Endothelial cell of hepatic sinusoid (primary cell): ENCODE measurements around the gene SLC26A1.
"Not testable (repeated sequence)": the region's sequence is repeated elsewhere in the genome, so short reads cannot be mapped to it uniquely, and the experiment has no call there.

Experiments used
- in situ Hi-C: cut with HindIII; loops from 2 replicates; pipeline ENCODE4 v1.10.0; 2017; ENCODE audit warnings: low sequenced_read_pairs

The SLC26A1 gene

DNA sequence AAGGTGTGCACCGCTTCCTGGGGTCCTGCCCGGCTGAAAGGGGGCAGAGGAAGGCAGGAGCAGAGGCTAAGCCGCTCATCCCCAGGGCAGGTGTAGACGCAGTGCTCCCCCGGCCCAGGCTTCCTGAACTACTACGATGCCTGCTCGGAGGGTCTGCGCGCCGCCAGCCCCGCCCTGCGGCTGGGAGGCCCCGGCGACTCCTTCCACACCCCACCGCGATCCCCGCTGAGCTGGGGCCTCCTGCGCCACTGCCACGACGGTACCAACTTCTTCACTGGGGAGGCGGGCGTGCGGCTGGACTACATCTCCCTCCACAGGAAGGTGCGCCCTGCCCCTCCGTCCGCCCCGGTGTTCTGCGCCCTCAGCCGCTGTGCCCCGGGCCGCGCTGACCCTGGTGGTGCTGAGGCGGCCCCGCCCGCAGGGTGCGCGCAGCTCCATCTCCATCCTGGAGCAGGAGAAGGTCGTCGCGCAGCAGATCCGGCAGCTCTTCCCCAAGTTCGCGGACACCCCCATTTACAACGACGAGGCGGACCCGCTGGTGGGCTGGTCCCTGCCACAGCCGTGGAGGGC lies 8.4 kb upstream of the SLC26A1 start:
- in situ Hi-C loops, result no loop called here

DNA sequence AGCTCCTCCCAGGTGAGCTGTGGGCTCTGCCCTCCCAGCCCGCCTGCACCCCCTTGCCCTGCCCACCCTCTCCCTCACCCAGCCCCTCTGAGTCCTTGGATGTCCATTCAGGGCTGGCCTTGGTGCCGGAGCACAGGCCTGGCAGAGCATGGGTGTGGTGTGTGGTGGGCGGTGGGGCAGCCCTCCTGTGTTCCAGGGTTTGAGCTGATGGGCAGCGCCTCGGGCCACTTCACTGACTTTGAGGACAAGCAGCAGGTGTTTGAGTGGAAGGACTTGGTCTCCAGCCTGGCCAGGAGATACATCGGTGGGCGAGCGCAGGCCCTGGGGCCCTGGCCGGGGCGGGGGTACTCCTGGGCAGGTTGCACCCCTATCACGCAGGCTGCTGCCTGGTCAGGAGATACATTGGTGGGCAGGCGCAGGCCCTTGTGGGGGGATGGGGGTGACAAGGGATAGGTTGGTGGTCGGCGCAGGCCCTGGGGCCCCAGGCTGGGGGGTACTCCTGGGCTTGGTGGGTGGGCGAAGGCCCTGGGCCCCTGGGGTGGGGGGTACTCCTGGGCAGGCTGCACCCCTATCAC lies 7.6 kb upstream of the SLC26A1 start:
- in situ Hi-C loops, result no loop called here

DNA sequence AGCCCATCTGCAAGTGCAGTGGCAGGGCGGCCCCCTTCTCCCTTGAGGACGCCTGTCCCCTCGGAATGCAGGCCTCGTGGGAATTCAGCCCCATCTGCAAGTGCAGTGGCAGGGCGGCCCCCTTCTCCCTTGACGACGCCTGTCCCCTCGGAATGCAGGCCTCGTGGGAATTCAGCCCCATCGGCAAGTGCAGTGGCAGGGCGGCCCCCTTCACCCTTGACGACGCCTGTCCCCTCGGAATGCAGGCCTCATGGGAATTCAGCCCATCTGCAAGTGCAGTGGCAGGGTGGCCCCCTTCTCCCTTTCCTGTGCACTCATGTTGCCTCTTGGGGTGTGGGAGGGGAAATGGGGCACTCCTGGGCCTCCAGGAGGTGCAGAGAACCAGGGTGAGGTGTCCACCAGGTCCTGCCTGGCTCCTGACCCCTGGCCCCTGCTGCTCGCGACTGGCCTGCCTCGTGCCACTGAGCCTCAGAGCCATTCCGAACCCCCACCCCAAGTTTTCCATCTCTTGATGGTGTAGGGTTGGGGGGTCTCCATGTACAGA lies 6.8 kb upstream of the SLC26A1 start:
- in situ Hi-C loops, result no loop called here

DNA sequence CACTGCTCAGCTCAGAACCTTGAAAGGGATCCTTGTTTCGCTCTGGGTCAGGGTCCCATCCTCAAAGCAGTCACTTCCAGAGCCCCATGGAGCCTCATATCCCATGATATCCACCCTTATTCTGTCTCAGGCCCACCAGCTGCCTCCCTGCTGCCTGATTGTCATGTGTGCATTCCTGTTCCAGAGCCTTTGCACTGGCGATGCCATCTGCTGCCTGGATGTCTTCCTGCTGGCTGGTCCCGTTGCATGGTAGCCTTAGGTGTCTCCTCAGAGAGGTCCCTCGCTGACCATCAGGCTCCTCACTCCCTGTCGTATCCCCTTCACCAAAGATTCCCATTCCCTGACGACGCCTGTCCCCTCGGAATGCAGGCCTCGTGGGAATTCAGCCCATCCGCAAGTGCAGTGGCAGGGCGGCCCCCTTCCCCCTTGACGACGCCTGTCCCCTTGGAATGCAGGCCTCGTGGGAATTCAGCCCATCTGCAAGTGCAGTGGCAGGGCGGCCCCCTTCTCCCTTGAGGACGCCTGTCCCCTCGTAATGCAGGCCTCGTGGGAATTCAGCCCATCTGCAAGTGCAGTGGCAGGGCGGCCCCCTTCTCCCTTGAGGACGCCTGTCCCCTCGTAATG lies 6.1 kb upstream of the SLC26A1 start:
- in situ Hi-C loops, result not testable (repeated sequence)

DNA sequence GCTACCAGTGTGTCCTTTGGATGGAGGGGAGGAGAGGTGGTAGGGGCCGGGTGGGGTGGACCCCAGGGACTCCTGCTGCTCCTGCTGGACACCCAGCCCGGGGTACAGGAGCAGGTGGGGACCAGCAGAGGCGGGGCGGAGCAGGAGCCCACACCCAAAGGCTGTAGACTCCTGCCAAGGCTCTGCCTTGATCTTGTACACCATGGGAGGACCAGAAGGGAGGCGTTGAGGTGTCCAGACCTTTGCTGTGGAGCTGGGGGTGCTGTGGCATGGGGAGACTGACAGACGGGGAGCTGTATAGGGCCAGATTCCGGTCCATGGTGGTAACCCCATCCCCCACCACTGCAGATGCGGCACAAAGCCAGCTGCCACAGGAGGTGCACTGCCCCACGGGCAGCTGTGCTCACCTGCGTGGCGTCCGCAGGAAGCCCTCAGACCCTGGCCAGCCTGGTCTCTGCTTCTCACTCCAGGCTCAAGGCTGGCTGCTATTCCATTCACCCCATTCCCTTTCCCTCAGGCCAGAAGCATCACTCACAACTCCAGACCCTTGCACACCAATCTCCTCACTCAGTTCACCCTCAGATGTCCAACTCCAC lies 5.0 kb upstream of the SLC26A1 start:
- in situ Hi-C loops, result no loop called here

DNA sequence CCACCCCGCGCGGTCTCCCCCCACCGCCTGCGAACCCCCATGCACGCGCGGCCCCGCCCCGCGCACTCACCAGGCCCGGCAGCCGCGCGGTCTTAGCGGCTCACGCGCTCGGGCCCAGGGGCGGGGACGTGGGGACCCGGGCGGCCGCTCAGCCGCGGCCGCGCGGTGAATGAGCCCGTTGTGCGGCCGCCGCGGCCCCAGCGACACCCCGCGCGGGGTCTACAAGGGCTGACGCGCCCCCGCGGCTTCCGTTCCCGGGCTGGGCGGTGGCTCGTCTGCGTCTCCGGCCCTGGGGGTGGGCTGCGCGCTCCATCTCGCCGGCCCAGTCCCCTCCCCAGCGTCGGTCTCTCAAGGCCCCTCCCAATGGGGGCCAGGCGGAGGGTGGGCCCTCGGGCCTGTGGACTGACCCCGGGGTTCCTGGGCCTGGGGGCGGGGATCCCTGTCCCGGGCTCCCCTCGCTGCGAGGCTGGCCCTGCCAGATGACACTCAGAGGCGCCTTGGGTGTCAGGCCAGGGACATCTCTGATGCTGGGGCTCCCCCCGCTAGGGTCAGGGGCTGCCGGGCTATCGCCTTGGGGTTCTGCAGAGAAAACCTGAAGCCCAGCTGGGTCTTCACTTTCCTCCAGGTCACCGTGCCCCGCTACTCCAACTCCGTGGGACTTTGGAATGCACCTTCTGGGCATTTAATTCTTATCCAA lies 4.3 kb upstream of the SLC26A1 start:
- in situ Hi-C loops, result no loop called here

DNA sequence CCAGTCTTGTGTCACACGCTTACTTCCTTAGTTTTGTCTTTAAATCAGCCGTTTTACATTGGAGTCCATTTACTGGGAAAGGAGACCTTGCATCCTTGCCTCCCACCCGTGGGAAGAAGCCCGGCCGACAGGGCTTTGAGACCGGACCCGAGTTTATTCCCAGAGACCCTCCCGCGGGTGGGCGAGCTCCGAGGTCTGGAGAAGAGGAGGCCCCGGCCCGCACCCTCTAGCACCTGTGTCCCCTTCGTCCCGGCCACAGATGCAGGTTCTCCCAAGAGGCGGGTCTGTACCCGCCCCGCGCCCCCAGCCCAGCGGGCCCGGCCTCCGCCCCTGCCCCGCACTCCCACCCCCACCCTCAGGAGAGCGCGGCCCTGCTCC lies 3.8 kb upstream of the SLC26A1 start:
- in situ Hi-C loops, result no loop called here

DNA sequence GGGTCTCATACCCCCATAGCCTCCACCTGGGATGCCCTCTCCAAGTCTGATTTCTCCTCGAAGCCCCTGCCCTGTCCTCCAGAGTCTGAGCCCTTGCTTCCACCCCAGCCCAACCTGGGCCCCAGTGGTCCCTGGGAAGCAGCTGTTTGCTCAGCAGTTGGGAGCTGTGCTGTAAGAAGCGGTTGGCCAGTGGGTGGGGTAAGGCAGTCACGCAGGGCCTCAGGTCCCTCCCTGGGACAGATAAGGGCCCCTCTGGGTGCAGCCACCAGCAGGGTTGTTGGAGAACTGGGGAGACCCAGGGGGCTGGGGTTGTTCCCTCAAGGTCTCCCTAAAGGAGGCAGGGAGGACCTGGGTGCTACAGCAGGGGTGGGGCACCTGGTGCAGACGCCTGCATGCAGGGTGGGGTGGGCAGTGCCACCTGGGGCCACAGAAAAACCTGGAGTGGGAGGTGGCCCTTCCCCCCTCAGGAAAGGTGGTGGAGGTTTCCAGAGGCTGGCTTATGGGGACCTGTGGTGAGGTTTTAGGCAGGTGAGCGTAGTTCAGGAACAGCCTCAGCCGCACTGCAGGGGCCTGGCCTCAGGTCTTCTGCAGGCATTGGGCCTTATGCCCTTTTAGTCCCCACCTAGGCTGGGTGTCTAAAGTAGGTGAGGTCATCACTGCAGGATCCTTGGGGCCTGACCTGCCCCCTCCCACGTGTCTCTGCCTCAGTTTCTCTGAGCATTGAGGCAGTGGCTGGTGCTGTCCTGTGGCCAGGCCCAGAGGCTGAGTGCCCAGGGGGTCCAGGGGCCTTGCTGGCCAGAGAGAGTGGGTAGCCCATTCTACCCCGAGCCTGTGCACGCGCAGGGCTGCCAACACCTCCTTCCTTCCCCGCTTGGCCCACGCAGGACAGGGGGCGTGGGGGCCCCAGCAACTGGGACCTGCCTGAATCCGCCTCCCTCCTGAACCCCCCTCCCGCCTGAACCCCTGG lies 3.1 kb upstream of the SLC26A1 start:
- in situ Hi-C loops, result no loop called here

DNA sequence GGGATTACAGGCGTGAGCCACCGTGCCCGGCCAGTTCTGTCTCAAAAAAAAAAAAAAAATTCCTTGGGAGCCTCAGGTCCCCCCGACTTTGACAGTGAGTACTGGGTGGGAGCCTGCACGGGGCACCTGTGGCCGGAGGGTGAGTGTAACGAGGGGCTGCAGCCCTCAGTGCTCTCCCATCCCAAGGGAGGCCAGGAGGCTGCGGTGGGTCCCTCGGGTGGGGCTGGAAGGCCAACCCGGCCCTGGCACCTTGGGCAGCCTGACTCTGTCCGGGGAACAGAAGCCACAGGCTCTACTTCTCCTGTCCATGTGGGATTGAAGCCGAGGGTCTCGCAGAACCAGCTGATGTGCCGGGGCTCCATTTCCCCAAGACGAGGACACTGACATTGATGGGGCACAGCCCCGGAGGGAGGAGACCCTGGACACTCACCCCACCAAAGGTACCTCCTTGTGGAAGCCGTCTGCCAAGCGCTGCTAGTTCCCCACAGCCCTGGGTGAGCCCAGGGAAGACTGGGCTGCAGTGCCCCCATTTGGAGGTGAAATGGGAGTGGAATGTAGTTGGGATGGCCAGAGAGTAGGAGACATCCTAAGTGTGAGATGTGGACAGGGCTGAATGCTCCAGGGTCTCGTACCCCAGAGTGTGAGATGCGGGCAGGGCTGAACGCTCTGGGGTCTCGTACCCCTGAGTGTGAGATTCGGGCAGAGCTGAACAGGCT lies 2.3 kb upstream of the SLC26A1 start:
- in situ Hi-C loops, result no loop called here

DNA sequence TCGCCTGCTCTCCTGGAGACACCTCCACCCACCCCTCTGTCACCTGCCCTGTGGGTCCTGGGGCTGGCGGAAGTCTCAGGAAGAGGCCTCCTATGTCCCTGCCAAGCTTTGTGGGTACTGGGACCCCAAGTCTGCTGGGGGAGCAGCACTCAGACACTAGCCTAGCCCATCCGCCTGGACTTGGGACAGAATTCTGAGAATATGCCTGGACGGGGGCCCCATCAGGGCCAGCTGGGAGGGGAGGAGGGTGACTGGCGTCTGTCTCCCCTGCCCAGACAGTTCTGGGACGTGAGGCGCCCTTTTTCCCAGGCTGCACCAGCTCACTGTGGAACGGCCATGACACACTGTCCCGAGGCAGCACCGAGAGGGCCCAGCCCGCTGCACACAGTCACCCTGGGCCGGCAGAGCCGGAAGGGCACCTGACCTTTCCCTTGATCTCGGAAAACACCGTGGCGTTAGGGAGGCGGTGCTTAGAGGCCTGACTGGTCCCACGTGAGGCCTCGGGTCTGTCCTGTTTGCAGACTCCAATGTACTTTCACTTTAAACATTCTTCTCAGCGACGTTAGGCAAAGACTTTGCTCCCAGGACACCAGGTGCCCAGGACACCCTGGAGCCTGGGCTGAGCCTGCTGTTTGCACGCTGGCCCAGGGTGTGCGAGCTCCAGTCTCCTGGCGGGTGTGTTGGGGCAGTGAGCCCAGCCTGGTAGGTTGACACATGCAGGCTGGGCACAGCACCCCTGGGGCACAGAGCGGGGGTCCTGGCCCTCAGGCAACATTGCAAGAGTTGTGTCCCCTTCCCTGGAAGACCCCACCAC lies 700 bp downstream of the SLC26A1 start:
- in situ Hi-C loops, result no loop called here

DNA sequence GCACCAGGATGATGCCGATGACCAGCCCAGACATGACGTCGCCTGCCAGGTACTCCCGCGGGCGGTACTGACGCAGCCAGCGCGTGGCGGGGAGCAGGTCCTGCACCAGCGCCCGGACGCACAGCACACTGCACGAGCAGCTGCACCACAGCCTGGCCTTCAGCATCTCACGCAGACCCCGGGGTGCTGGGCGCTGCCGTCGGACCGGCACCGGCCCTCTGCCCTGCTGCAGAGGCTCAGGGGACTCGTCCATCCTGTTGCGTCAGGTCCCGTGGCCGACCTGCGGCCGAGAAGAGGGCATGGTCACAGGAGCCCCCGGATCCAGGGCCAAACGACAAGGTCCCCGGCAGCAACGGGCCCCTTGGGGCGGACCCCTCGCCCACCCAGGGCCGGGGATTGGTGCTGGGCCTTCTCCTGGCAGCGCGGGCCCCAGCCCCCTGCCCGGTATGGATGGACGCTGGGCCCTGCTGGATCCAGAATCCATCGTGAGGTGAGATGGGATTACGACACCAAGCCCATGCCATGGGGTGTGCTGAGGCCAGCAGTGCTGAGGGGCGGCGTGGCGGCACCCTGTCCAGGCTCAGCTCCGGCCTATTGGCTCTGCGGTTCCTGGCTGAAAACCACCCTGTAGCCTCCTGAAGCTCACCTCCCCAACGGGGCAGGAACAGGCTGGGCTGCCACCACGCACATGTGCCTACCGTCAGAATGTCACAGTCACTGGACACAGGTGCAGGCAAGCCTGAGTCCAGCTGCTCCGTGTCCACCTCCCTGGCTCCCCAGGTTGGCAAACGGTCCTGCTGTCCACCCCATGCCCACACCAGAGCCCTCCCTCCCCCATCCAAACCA lies 1.5 kb downstream of the SLC26A1 start:
- in situ Hi-C loops, result no loop called here

DNA sequence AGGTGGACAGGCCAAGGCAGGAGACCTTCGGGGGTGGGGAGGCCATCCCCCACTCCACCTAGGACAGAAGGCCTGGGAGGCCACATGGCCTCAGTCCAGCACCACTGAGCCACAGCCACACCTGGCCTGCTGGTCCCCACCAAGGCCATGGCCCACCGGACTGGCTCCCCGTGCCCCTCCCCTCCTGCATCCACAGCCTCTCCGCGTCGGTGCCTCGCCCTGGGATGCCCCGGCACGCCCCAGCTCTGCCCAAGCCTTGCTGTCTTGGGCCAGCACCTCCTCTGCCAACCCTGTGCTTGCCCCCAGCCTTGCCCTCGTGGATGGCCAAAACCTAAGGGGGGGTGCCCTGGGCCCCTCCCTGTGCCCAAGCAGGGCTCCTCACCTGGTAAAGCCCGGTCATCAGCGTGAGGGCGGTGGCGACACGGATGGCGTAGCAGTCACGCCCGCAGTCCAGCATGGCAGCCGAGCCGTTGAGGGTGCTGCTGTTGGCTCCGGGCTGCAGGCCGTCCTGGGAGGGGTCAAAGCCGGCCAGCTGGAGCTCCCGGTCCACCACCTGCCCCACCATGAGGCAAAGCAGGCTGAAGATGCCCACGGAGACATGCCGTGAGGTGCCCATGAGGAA lies 2.3 kb downstream of the SLC26A1 start:
- in situ Hi-C loops, result no loop called here

DNA sequence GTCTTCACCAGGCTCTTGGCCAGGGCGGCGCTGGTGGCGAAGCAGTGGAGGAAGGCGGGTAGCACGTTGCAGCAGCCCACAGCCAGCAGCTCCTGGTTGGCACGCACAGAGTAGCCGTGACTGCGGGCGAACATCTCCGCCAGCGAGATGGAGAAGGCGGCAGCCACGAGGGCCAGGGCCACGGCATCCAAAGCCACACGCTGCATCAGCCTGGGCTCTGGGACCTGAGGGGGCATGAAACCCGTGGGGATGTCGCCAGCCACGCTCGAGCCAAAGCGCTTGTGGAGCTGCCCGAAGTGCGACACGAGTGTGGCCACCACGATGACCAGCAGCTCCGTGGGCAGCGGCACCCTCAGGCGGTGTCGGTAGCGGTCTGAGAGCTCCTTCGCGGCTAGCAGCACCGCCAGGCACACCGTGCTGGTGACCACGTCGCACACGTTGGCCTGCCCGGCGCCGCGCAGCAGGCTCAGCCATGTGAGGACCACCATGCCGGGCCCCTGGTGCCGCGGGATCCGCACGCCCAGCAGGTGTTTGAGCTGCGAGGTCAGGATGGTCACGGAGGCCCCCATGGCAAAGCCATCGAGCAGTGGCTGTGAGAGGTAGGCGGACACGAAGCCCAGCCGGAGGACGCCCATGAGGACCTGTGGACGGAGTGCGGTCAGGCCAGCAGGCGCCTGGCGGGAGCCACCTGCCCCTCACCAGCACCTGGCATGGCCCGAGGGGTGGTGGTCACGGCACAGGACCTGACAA lies 3.3 kb downstream of the SLC26A1 start:
- in situ Hi-C loops, result no loop called here

DNA sequence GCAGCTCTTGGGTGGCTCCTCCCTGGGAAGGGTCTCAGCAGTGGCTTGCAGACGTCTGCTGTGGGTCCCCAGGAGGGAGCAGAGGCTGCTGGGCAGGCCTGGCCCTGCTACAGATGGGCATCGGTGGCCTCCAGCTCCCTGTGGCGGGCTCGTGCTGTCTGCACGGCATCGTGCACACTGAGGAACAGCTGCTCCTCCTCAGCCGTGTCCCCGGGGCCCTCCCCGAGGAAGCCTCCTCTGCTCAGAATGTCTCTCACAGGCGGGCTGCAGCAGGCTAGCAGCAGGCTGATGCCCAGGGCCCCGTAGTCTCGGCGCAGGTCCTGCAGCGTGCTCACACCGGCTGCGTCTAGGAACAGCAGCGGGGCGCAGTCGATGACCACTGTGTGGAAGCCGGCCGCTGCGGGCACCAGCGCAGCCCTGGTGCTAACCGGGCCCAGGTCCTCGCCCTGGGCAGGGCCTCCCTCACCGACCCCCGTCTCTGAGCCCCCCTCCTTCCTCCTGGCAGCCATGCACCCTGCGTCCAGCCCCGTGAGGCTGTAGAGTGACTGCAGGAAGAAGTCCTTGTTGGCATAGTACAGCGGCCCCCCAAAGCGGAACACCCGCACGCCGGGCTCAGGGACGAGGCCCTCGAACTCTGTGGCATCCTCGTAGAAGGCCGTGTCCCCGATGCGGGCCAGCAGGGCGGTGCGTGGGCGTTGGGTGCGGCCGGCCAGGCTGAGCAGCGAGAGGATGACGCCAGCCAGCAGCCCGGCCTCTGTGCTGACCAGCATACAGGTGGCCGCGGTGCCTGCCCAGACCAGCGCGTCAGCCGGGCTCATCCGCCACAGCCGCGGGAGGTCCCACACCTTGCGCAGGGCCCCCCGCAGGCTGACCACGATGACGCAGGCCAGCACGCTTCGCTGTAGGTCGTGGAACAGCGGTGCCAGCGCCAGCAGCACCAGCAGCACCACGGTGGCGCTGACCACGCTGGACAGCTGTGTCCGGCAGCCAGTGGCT lies 4.2 kb downstream of the SLC26A1 start:
- in situ Hi-C loops, result no loop called here

DNA sequence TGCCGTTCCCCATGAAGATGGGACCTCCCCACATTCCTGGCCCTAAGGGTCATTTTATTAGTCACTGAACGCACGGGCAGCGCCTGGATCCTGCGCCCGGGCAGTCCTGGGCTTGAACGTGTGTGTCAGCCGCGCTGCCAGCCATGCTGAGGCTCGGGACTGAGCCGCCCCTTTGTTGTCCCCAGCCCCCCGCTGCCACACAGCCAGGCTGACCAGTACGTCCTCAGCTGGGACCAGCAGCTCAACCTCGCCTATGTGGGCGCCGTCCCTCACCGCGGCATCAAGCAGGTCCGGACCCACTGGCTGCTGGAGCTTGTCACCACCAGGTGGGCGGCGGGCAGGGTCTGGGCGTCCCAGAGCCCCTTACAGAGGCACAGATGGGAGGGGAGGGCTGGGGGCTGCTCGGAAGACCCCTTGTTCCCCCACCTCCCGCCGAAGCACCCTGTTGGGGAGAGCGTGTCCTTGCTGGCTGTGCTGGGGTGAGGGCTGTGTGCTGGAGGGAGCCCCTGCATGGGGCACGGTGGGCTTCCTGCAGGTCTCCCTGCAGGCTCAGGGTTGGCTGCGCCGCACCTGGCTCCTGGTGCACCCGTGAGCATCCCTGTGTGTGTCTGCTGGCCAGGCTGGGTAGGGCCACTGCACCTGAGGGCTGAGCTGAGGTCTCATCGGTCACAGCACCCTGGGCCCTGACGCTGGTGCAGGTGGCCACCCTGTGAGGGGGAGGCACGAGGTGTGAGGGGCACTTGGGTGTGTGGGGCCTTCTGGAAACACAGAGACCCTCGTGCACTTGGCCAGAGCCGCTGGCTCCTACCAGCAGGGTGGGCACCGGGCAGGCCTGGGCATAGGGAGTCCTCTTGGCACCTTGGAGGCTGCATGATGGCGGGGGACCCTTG lies 5.3 kb downstream of the SLC26A1 start:
- in situ Hi-C loops, result no loop called here
